Loucy (cell line): Measurements from ENCODE around the gene KAT8.

Experiments used
- CTCF ChIP-seq: fragments of 200-600 bp; sonication (generic); conservative IDR thresholded peaks from 2 replicates; pipeline ENCODE4 v1.5.1; 2014; ENCODE audit warnings: mild to moderate bottlenecking, antibody characterized with exemption, low read length
- EZH2phosphoT487 ChIP-seq: fragments of 200-600 bp; IDR thresholded peaks from 2 replicates; pipeline ENCODE4 v1.6.1; 2018; ENCODE audit warnings: antibody characterized with exemption, mild to moderate bottlenecking, moderate library complexity, borderline replicate concordance

GRCh38 chr16:31114468-31114867, 3.0 kb upstream of the KAT8 start:
- TF ChIP-seq CTCF (no peak), EZH2phosphoT487 (no peak)
